PC-9 (cell line): Measurements from ENCODE around the gene SCUBE2. TPM values are rescaled to one million over a fixed set of nuclear protein-coding genes. Genes with fewer than 3 reads are reported as not detected.
"Not testable (repeated sequence)": the region's sequence is repeated elsewhere in the genome, so short reads cannot be mapped to it uniquely, and the experiment has no call there.

Experiments
- BruUV-seq: library from RNA; stranded (reverse); fragments of 400-500 nt; replicated peaks from 2 replicates; lab custom pipeline; 2021; lab: Mats Ljungman, UMichigan
- CTCF ChIA-PET: fragments of 300-600 bp; sonication (Branson Sonifier 250); formaldehyde crosslinking; loops from one replicate; lab custom pipeline; 2022; ENCODE audit warnings: antibody characterized with exemption; lab: Charles Lee
- POLR2A ChIA-PET: fragments of 300-600 bp; sonication (Branson Sonifier 250); formaldehyde crosslinking; loops from one replicate; lab custom pipeline; 2022; ENCODE audit warnings: antibody characterized with exemption; ENCODE audit not compliant: unreplicated experiment; lab: Charles Lee
- DNase-seq, 2 experiments: peaks; one replicate each; pipeline versions ENCODE4 v3.0.0 to v3.0.0-alpha.2; 2015 to 2022; ENCODE audit warnings: mixed read lengths in 1 of 2
- H2AFZ ChIP-seq: fragments of 200-600 bp; sonication (generic); 2 replicates; pipeline ENCODE4 v1.8.1; 2017; ENCODE audit warnings: antibody characterized with exemption
- H3F3A ChIP-seq: fragments of 200-600 bp; sonication (generic); 2 replicates; pipeline ENCODE4 v1.8.1; 2017; ENCODE audit warnings: antibody characterized with exemption, mild to moderate bottlenecking, low read depth; ENCODE audit not compliant: insufficient read depth
- H3K27ac ChIP-seq: fragments of 200-600 bp; sonication (generic); 2 replicates; pipeline ENCODE4 v1.6.1; 2016; ENCODE audit warnings: mixed run types
- H3K27me3 ChIP-seq: fragments of 200-600 bp; sonication (generic); 2 replicates; pipeline ENCODE4 v1.6.1; 2016; ENCODE audit warnings: low read depth, mixed run types; ENCODE audit not compliant: insufficient read depth
- H3K36me3 ChIP-seq: fragments of 200-600 bp; sonication (generic); 2 replicates; pipeline ENCODE4 v1.6.1; 2016; ENCODE audit warnings: low read depth, mixed run types
- H3K4me1 ChIP-seq: fragments of 200-600 bp; sonication (generic); replicated peaks from 2 replicates; pipeline ENCODE4 v1.6.1; 2016; ENCODE audit warnings: mixed run types; ENCODE audit not compliant: insufficient read depth
- H3K4me2 ChIP-seq: fragments of 200-600 bp; sonication (generic); 2 replicates; pipeline ENCODE4 v1.6.1; 2017; ENCODE audit warnings: mixed run types
- H3K4me3 ChIP-seq: fragments of 200-600 bp; sonication (generic); 2 replicates; pipeline ENCODE4 v1.6.1; 2016; ENCODE audit warnings: mixed run types
- H3K79me2 ChIP-seq: fragments of 200-600 bp; sonication (generic); 2 replicates; pipeline ENCODE4 v1.6.1; 2017; ENCODE audit warnings: low read depth, mixed run types
- H3K9me2 ChIP-seq: fragments of 200-600 bp; sonication (generic); 2 replicates; pipeline ENCODE4 v1.8.1; 2017; ENCODE audit warnings: mild to moderate bottlenecking; ENCODE audit not compliant: insufficient read depth
- H3K9me3 ChIP-seq: fragments of 200-600 bp; sonication (generic); 2 replicates; pipeline ENCODE4 v1.8.1; 2016; ENCODE audit warnings: low read depth; ENCODE audit not compliant: insufficient read depth
- H4K20me1 ChIP-seq: fragments of 200-600 bp; sonication (generic); 2 replicates; pipeline ENCODE4 v1.8.1; 2017; ENCODE audit not compliant: insufficient read depth
- CTCF ChIP-seq: fragments of 200-600 bp; sonication (generic); conservative IDR thresholded peaks from 2 replicates; pipeline ENCODE4 v1.6.1; 2017; ENCODE audit warnings: mixed run types, antibody characterized with exemption, mild to moderate bottlenecking, moderate library complexity
- EZH2 ChIP-seq: fragments of 200-600 bp; sonication (generic); IDR thresholded peaks from 2 replicates; pipeline ENCODE4 v1.8.0; 2017; ENCODE audit warnings: antibody characterized with exemption, low read depth
- intact Hi-C: fragments of 100-400 bp; cut with micrococcal nuclease; formaldehyde crosslinking; loops from one replicate; pipeline ENCODE4 v1.10.0; 2022; ENCODE audit not compliant: unreplicated experiment
- total RNA-seq: library from RNA; stranded (reverse); gene quantifications from 2 replicates; pipeline ENCODE4 v1.2.3, GENCODE V29; 2021

Gene SCUBE2
- total RNA-seq, 1 experiment from 2014 or later, result not detected

- no peak overlapping the region; the same call in 1 of the 2 replicates for H3K4me2 ChIP-seq
- intact Hi-C loops, result no loop called here
Measured at GRCh38 chr11:8988329-8989234, 102.8 kb downstream of the SCUBE2 start.

GRCh38 chr11:8987446-8987845 is 104.0 kb downstream of the SCUBE2 start:
- no peak overlapping the region for H2AFZ ChIP-seq
- H3K4me3 ChIP-seq, result no peak overlapping the region
- no peaks in the 10 kb centered on the region for H3K9me2 ChIP-seq
- H3K27me3 ChIP-seq, result no peaks in the 10 kb centered on the region
- BruUV-seq, result no TSS peak
- intact Hi-C loops, result no loop called here
- H3K4me2 ChIP-seq, result no peak overlapping the region
- CTCF ChIA-PET, result no interaction called here
- no peak overlapping the region for H3K27ac ChIP-seq
- H3K36me3 ChIP-seq, result no peaks in the 10 kb centered on the region
- peaks cover 11% of the 10 kb centered on the region; the same call in 1 of the 2 replicates for H3K4me1 ChIP-seq
- H4K20me1 ChIP-seq, result no peaks in the 10 kb centered on the region
- H3K9me3 ChIP-seq, result no peaks in the 10 kb centered on the region
- POLR2A ChIA-PET, result no interaction called here
- no peak for TF ChIP-seq CTCF
- TF ChIP-seq EZH2, result no peak
- DNase-seq, result no peak
- H3K79me2 ChIP-seq, result no peaks in the 10 kb centered on the region
- H3F3A ChIP-seq, result no peaks in the 10 kb centered on the region

More at GRCh38 chr11:8988329-8989234, 102.8 kb downstream of the SCUBE2 start:
- Histone ChIP-seq H3K36me3 (no peaks in the 10 kb centered on the region), H3K9me2 (no peaks in the 10 kb centered on the region), H3K79me2 (no peaks in the 10 kb centered on the region), H3K4me3 (no peak overlapping the region), H3K9me3 (no peaks in the 10 kb centered on the region), H3K4me1 (peaks cover 11% of the 10 kb centered on the region; the same call in 1 of the 2 replicates), H2AFZ (no peak overlapping the region), H3F3A (no peaks in the 10 kb centered on the region), H3K27me3 (no peaks in the 10 kb centered on the region), H4K20me1 (no peaks in the 10 kb centered on the region), H3K27ac (no peak overlapping the region; the same call in 1 of the 2 replicates)
- no peak for TF ChIP-seq EZH2
- no peak for TF ChIP-seq CTCF
- CTCF ChIA-PET, result interaction anchor here (0.7 kb wide), 1 partner anchor 1079 kb away, joined by 3 read pairs; no protein-coding TSS in a partner anchor
- BruUV-seq, result no TSS peak
- POLR2A ChIA-PET, result no interaction called here
- DNase-seq, result peak; percentile 29 to 62

- H2AFZ ChIP-seq, CTCF ChIA-PET, DNase-seq, intact Hi-C loops, H3K79me2 ChIP-seq, H3F3A ChIP-seq, H3K4me3 ChIP-seq, H4K20me1 ChIP-seq, H3K9me2 ChIP-seq, H3K9me3 ChIP-seq, H3K27ac ChIP-seq, H3K27me3 ChIP-seq, POLR2A ChIA-PET, H3K36me3 ChIP-seq, H3K4me2 ChIP-seq, BruUV-seq: not testable (repeated sequence)
- peaks cover 11% of the 10 kb centered on the region; the same call in 1 of the 2 replicates for H3K4me1 ChIP-seq
Measured at GRCh38 chr11:8986772-8987171, 104.6 kb downstream of the SCUBE2 start.
